Fibroblast of the aortic adventitia (primary cell): Measurements from ENCODE around the gene SNRPB. TPM values are rescaled to one million over a fixed set of nuclear protein-coding genes. Genes with fewer than 3 reads are reported as not detected.

ENCODE experiments used
- DNase-seq: peaks from one replicate; pipeline ENCODE4 v3.0.0-alpha.2; 2010; ENCODE audit warnings: low read depth
- H3K4me3 ChIP-seq: 2 replicates; pipeline ENCODE4 v1.5.1; 2011; ENCODE audit warnings: low read depth, mild to moderate bottlenecking, control low read depth, low read length, moderate library complexity
- CTCF ChIP-seq: IDR thresholded peaks from 2 replicates; pipeline ENCODE4 v1.5.1; 2011; ENCODE audit warnings: mild to moderate bottlenecking, low read length, control low read depth, inconsistent platforms; ENCODE audit not compliant: insufficient read depth
- total RNA-seq: library from RNA; depleted of rRNA; stranded (reverse); fragments of >200 nt; gene quantifications from 2 replicates; pipeline ENCODE4 v1.2.3, GENCODE V29; 2012; ENCODE audit warnings: low replicate concordance

The SNRPB gene
- total RNA-seq, 1 donor: 86.5 TPM

GRCh38 chr20:2473516-2473915 is 2.9 kb upstream of the SNRPB start:
- H3K4me3 ChIP-seq: no peak overlapping the region
- DNase-seq: peak; percentile 95
- TF ChIP-seq CTCF: no peak

DNA sequence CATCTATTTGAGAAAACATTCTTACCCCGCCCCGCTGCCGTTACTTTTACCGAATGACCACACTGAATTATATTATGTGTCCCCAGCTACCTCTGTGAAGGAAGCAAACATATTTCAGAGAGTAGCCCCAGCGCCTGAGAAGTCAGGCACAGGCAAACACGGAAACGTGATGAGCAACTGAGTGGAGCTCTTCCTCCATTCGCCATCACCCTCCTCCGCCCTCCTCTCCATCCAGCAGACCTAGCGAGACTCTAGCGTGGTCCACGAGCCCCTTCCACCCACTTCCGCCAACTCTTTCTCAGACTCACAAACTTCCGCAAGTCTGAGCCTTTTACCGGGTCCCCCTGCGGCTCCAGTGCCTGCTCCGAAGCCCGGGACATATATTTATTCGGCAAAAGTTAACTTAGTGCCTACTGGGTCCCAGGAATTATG is 582 bp downstream of the SNRPB start:
- peak; percentile 47 for DNase-seq
- no peak for TF ChIP-seq CTCF
- H3K4me3 ChIP-seq: peak overlapping the region; percentile 83

DNA sequence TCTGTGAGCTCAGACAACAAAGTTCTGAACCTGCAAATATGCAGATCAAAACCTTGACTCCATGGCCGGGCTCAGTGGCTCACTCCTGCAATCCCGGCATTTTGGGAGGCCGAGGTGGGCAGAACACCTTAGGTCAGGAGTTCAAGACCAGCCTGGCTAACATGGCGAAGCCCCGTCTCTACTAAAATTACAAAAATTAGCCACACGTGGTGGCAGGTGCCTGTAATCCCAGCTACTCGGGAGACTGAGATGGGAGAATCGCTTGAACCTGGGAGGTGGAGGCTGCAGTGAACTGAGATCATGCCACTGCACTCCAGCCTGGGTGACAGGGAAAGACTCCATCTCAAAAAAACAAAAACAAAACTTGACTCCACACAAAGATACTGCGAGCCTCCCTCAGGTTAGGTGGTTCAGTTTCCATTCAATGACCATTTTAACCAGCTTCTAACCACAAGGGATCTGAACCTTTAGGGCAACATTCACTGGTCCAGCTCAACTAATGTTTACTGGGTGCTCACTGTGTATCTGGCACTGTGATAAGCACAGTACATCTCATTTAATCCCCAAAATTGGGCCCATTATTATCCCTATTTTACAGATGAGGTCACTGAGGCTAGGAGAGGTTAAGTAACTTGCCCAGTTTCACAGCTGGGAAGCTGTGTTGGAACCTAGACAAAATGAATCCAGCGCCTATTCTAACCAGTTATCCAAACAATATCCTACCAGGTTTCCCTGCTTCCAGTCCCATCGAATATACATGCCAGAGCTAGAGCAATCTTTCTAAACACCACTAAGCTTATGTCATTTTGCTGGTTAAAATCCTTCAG is 1.8 kb downstream of the SNRPB start:
- H3K4me3 ChIP-seq: peak overlapping the region; percentile 83
- peak; percentile 25 for DNase-seq
- TF ChIP-seq CTCF: no peak

GRCh38 chr20:2467412-2467811 is 3.2 kb downstream of the SNRPB start:
- H3K4me3 ChIP-seq: no peak overlapping the region
- DNase-seq: no peak
- TF ChIP-seq CTCF: no peak

- no peak overlapping the region for H3K4me3 ChIP-seq
- TF ChIP-seq CTCF: no peak
- DNase-seq: no peak
Measured at GRCh38 chr20:2465100-2465499, 5.5 kb downstream of the SNRPB start.

DNA sequence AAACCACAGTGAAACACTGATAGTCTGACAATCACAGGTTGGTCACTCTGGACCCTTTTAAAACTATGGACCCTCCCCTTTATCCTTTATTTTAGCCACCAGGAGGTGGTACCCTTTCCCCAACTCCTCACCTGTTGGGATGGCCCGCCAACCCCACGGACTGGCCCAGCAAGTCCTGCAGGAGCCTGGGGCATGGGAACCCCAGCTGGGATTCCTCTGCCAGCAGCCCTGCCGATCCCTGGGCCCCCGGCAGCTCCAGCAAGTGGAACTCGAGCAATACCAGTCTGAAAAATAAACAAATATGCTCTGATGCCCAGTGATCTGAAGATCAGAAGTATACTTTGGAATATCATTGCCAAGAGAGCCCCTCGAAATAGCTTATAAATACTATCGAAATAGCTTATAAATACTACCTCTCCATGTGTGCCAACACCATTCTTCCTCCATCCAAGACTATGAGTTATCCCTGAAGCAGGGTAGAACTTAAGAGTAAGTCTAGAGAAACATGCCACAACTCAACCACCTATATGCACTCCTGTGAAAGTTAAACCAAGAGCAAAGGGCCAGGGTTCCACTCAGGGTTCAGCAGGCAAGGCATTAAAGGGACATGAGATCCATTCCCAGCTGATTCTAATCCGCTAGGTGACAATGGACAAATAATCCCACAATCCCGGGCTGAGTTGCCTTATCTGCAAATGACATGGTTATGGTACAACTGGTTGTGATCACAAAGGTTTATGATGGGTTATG is 6.8 kb downstream of the SNRPB start:
- H3K4me3 ChIP-seq: no peak overlapping the region
- DNase-seq: no peak
- no peak for TF ChIP-seq CTCF
